ENCODE data around the gene ZMYND10. TPM values are rescaled to one million over a fixed set of nuclear protein-coding genes. Genes with fewer than 3 reads are reported as not detected.

ZMYND10 gene
- total RNA-seq, 1 donor from 2014 or later, result 32.8 TPM

DNA sequence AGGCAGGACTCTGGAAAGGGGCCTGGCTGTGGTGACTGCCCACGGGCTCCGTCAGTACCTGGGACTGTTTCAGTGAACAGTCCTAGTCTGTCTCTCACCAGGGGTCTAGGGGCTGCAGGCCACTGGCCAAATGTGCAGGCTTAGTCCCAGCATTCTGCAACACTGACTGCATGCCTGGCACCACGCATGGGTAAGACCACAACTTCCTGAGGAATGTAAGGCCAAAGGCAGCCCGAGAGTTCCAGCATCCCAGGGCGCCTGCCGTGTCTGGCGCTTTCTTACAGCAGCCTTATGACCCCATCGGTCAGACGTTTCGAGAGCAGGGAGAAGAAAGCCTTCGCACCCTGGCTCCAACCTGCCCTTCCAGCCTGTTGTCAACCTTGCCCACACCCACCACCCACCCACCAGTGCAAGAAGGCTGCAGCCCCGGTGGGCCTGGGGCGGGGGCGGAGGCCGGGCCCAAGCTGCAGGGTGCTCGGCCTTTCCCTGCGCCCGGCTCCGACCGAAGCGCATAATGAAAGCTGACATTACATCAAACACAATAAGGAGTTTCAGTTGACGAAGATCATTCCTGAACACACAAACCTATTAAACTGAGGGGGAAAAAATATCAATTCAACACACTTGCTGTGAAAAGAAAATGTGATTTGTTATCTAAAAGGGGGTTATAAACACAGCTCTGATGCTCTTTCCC lies 43.3 kb upstream of the ZMYND10 start:
- H3K9me3 ChIP-seq, result no peaks in the 10 kb centered on the region
- DNase-seq, result no peak
- no peak overlapping the region for H3K27ac ChIP-seq
- H3K36me3 ChIP-seq, result no peaks in the 10 kb centered on the region
- no peak for TF ChIP-seq CTCF (IDR thresholded peaks at IDR 0.05)
- intact Hi-C loops (cut with DNase I), result no loop called here
- H3K4me3 ChIP-seq, result no peak overlapping the region
- no peaks in the 10 kb centered on the region for H3K27me3 ChIP-seq (ENCODE audit: low read depth)
- H3K4me1 ChIP-seq, result peaks cover 13% of the 10 kb centered on the region
- no peak for ATAC-seq

DNA sequence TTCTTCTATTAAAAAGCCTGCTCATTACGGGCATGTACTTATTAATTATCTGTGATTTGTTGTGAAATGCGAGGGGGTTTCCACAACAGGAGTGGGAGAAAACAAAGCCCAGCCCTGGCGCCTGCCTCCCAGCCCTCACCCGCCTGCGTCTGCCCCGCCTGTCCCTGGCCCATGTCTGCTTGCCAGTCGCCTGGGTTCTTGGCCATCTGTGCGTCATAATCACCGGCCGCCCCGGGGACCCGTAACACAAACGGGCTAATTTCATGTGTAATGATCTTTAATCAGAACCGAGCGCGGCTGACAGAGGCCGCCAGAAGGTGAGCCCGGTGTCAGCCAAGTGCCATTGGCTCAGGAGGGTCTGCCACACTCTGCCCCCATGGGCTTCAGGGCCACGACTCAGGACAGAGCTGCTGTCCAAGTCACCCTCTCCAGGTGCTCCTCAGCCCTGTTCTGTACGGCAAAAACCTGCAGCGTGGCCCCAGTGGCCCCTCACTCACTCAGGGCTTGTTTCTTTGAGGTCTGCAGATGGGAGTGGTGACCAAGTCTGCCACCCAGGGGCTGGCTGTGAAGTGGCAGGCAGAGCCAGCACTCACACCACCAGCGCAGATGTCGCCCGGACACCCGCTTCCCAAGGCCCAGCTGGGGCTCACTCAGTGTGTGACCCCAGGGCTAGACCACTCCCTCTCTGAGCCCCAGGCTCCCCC lies 42.6 kb upstream of the ZMYND10 start:
- ATAC-seq (no peak), DNase-seq (no peak)
- no peaks in the 10 kb centered on the region for H3K27me3 ChIP-seq (ENCODE audit: low read depth)
- no peak for TF ChIP-seq CTCF (IDR thresholded peaks at IDR 0.05)
- no peaks in the 10 kb centered on the region for H3K9me3 ChIP-seq
- peaks cover 1% of the 10 kb centered on the region for H3K36me3 ChIP-seq
- peaks cover 13% of the 10 kb centered on the region for H3K4me1 ChIP-seq
- no peak overlapping the region for H3K4me3 ChIP-seq
- intact Hi-C loops (cut with DNase I), result no loop called here
- no peak overlapping the region for H3K27ac ChIP-seq

DNA sequence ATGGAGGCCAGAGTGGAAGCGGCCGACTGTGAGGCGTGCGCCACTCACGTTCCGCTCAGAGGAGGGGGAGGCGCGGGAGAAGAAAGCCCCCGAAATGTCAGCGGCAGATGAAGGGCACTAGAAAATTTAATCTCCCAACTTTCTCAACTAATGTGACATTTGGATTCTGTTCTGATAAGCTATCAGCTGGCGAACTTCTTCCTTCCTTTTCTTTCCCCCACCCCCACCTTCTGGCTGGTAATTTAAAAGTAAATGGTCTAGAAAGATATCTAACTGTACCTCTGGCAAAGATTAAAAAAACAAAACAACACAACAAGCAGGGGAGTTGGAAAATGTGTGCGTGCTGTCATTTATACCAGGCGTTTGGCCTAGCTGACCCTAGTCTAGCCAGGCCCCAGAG lies 40.2 kb upstream of the ZMYND10 start:
- ATAC-seq, result no peak
- intact Hi-C loops (cut with DNase I), result no loop called here
- H3K36me3 ChIP-seq, result peaks cover 3% of the 10 kb centered on the region
- no peaks in the 10 kb centered on the region for H3K27me3 ChIP-seq (ENCODE audit: low read depth)
- H3K9me3 ChIP-seq, result no peaks in the 10 kb centered on the region
- H3K4me1 ChIP-seq, result peaks cover 6% of the 10 kb centered on the region
- H3K27ac ChIP-seq, result no peak overlapping the region
- DNase-seq, result no peak
- no peak overlapping the region for H3K4me3 ChIP-seq
- no peak for TF ChIP-seq CTCF (IDR thresholded peaks at IDR 0.05)

GRCh38 chr3:50383750-50384149 lies 38.2 kb upstream of the ZMYND10 start:
- H3K36me3 ChIP-seq, result peaks cover 14% of the 10 kb centered on the region
- ATAC-seq (no peak), DNase-seq (no peak)
- H3K4me1 ChIP-seq, result no peaks in the 10 kb centered on the region
- no peak overlapping the region for H3K4me3 ChIP-seq
- H3K27me3 ChIP-seq (ENCODE audit: low read depth), result no peaks in the 10 kb centered on the region
- no peak overlapping the region for H3K27ac ChIP-seq
- TF ChIP-seq CTCF (IDR thresholded peaks at IDR 0.05), result no peak
- no peaks in the 10 kb centered on the region for H3K9me3 ChIP-seq
- intact Hi-C loops (cut with DNase I), result no loop called here

GRCh38 chr3:50382722-50383121 lies 37.2 kb upstream of the ZMYND10 start:
- DNase-seq, result no peak
- intact Hi-C loops (cut with DNase I), result no loop called here
- Histone ChIP-seq H3K4me1 (no peaks in the 10 kb centered on the region), H3K27me3 (ENCODE audit: low read depth) (no peaks in the 10 kb centered on the region), H3K27ac (no peak overlapping the region), H3K4me3 (no peak overlapping the region), H3K36me3 (peaks cover 22% of the 10 kb centered on the region), H3K9me3 (no peaks in the 10 kb centered on the region)
- no peak for ATAC-seq
- no peak for TF ChIP-seq CTCF (IDR thresholded peaks at IDR 0.05)
